Endometrial microvascular endothelial cells (primary cell): ENCODE measurements around the gene CLIC6. TPM values are rescaled to one million over a fixed set of nuclear protein-coding genes. Genes with fewer than 3 reads are reported as not detected.

Source experiments
- in situ Hi-C: cut with HindIII; loops from 2 replicates; pipeline ENCODE4 v1.10.0; 2017; ENCODE audit warnings: low sequenced_read_pairs, low pct_unique_long_range_greater_than_20kb; ENCODE audit errors: inconsistent ontology term
- total RNA-seq: library from RNA; depleted of rRNA; stranded (reverse); fragments of >200 nt; gene quantifications from one replicate; pipeline ENCODE4 v1.2.3, GENCODE V29; 2015; ENCODE audit errors: inconsistent ontology term

The CLIC6 gene
- total RNA-seq = not detected

- in situ Hi-C loops = no loop called here
Observed at GRCh38 chr21:34668803-34669148, at the start of gene CLIC6. CLIC6 (plus strand) TSS chr21:34668994; CDS start chr21:34669389, 395 bp downstream.

DNA sequence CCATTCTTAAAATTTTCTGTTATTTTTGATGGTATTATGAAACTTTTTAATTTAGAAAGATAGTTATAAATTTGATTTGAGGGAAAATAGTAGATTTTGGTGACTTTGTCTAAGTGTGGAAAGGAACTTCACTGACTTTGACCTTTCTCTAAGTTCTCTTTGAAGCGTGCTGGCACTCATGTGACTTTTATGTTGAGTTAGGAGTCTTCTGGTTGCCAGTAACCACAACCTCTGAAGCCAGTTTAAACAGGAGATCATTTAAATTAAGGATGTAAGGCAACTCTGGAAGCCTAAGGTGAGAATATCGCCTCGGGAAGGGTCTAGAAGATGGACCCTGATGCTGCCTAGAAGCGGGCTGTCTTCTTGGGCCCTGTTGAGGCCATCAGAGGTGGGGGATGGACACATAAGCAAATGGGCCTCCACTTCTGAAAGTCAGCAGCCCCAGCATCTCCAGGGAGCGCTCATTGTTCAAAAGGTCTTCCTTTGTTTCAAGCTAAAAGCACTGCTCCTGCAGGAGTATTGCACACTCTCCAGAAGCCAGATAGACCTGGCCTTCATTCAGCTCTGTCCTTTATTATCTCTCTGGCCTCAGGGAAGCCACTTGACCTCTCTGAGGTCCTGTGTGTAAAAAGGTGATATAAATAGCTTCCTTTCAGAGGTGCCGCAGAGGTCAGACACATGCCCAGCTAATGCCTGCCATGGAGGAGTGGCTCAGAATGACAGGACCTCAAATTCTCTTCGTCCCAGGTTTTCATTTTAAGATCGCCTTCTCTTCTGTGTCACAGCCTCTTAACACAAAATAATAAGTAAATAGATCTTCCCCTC is 48.7 kb upstream of the CLIC6 start:
- in situ Hi-C loops = no loop called here

DNA sequence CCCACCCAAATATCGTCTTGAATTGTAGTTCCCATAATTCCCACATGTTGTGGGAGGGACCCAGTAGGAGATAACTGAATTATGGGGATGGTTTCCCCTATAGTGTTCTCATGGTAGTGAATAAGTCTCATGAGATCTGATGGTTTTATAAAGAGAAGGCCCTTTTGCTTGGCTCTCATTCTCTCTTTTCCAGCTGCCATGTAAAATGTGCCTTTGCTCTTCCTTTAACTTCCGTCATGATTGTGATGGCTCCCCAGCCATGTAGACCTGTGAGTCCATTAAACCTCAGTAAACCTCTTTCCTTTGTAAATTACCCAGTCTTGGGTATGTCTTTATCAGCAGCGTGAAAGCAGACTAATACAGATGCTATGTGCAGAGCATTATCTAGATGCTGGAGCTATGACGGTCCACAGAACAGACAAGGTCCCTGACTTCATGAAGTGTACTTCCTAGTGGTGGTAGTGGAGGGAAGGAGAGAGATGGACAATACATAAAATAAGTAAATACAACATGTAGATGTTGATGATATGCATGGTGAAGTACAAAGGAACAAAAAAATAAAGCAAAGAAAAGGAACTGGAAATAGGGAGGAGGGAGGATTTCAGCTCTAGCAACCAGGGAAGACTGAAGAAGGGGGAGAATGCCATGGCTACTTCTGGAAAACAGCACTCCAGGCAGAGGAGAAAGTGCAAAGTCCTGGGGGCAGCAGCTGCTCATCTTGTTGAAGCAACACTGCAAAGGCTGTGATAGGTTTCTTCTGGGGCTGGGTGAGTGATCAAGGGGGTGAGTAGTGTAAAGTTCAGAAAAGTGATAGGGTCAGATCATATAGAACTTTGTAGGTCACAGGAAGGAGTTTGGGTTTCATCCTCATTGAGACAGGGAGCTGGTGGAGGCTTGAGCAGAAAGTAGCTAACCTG is 47.1 kb upstream of the CLIC6 start:
- in situ Hi-C loops = no loop called here

DNA sequence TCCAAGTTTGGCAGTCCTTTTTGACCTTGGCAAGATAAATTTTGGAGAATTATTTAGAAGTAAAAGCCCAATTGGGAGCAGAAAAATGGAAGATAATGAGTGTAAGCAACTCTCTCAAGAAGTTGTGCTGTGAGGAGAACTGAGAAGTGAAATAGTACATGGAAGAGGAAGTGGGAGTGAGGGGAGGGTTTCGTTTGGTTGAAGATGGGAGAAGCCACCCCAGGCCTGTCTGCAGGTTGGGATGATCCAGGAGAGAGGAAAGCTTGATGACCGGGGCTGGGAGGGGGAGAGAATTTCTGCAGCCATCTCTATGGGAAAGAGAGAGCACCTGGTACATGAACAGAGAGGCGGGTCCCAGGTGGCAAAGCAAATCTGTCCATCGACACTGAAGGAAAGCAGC is 45.3 kb upstream of the CLIC6 start:
- in situ Hi-C loops = no loop called here

DNA sequence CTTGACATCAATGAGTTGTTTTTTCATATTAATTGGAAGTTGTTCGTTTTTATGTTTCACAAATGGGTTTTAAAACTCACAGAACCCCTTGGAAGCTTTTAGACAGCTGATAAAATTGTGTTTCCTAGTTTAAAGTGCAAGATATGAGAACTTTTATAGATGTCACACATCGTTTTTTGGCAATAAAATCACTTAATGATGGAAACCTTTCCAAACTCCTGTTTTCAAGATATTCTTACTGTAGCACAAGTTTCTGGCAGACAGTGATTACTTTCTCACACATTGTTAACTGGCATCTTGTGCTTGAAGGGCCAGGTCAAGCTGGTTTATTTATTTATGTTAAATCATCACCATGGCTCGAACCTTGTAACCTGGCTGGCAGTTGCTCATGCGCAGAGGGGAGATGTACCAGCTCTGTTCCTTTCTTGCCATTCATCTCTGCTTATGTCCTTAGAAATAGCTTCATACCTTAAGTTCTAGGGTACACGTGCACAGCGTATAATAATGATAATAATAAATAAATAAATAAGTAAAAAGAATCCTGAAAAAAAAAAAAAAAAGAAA is 43.7 kb upstream of the CLIC6 start:
- in situ Hi-C loops = no loop called here

GRCh38 chr21:34626131-34626530 is 42.7 kb upstream of the CLIC6 start:
- in situ Hi-C loops = no loop called here

DNA sequence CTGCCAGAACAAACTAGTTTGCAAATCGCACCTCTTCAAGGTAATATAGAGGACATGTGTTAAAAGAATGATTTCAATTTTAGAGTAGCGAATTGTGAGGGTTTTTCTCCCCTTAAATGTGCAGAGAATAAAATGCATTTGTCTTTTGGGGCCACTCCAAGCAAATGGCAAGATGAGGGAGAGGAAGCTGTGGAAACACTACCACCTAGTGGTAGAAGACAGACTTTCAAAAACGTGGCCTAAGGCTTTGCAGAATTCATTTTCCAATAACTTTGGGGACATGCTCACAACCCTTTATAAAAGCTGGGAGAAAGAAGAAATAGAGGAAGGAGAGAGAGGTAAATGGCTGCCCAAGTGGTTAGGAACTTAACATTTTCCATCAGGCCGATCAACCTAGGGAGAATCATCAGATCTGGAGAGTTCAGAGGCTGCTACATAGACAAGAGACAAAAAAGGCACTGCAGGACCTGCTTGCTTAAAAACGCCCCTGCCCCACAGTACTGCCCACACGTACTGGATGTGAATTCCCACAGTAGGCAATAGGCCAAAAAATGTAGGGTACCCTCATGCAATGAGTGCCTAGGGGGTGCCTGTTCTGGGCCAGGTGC is 38.2 kb upstream of the CLIC6 start:
- in situ Hi-C loops = no loop called here

DNA sequence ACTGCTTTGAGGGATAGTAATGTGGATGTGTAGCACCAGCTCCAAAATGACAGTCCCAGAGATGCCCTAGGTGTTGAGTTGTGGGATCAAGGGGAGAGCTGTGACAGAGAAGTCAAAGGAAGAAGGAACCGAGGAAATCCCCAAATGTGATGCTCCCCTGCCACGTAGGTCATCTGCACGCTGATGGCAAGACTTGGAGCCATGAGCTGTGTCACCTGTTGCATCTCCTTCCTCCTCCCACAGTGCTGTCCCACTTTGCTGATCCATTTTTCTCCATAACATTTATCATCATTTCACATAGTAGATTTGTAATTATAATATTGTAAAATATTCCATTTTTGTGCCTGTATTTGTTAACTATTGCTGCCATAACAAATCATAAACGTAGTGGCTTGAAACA is 36.3 kb upstream of the CLIC6 start:
- in situ Hi-C loops = no loop called here

GRCh38 chr21:34635307-34635706 is 33.5 kb upstream of the CLIC6 start:
- in situ Hi-C loops = no loop called here

- in situ Hi-C loops = no loop called here
Observed at GRCh38 chr21:34636961-34637360, 31.8 kb upstream of the CLIC6 start.

DNA sequence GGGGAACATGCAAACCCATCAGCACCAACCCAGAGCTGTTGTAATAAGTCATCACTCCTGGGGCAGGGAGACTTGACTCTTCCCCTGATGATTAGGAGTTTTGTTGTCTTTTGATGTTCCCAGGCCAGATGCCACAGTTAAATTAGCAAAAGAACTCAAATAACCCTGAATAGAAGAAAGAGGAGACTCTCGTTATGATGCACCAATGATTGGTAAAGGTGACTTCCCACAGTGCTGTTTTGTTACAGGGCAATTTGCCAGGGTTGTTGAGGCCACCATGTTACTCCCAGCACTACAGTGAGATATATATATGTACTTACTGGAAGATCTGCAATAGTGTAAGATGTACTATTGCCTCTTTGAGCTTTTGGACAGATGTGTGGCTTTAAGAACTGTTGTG is 29.5 kb upstream of the CLIC6 start:
- in situ Hi-C loops = no loop called here

- in situ Hi-C loops = no loop called here
Observed at GRCh38 chr21:34639882-34640788, 28.7 kb upstream of the CLIC6 start.

GRCh38 chr21:34640858-34641257 is 27.9 kb upstream of the CLIC6 start:
- in situ Hi-C loops = no loop called here

GRCh38 chr21:34642211-34643075 is 26.4 kb upstream of the CLIC6 start:
- in situ Hi-C loops = no loop called here

DNA sequence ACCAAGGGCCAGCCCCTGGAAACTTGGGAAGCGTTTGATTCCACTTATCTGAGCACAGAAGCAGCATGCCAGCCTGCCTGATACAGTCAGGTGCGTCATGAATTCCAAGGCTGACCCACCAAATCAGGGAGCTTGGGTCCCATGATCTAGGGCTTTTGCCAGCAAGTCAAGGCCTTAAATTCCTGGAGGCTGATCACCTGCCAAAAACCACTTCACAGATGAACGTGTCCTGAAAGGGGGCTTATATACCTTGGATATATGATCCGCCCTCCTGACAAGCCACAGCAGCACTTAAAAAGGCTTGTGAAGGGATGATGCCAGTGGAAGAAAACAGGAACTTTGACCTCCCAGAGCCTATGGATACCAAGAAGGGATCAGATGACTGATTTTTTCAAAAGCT is 24.0 kb upstream of the CLIC6 start:
- in situ Hi-C loops = no loop called here

DNA sequence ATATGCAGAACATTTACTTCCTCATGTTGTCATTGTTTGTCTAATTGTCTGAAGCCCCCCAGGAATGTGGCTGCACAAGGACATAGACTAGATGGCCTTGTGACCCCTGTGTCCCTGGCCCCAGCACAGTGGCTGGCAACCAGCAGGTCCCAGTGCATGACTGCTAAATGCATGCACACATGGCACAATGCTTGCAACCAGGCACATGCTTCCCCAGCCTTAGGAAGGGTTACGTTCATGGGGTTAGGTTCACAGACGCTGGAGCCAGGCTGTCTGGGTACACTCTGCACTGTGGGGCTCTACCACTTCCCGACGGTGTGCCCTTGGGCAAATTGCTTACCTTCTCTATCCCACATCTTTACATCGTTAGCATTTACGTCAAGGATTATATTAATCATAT is 21.2 kb upstream of the CLIC6 start:
- in situ Hi-C loops = no loop called here

DNA sequence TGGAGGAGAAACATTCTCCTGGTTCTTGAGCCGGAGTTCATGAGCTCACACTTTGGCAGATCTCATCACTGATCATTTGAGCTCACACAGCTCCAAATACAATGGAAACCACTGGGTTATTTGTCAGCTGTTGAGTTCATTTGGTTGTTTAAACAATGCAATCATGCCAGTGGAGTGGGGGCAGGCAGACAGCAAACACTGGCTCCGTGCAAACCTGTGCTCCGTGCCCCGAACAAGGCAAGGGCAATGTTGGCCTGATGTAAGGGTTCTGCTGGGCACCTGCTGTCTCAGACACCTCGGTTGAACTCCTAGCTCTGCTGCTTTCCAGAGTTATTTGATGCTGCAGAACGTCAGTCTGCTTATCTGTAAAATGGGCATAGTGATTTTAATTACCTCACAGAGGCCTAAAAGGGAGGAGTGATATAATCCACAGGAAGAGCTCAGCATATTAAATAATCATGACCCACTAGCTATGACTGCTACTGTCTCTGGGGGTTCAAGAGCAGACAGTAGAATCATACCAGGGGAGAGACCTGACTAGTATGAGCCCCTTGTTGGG is 20.0 kb upstream of the CLIC6 start:
- in situ Hi-C loops = no loop called here
